ENCODE results near the gene RIC8B.

- TF ChIP-seq, protein P1, sequence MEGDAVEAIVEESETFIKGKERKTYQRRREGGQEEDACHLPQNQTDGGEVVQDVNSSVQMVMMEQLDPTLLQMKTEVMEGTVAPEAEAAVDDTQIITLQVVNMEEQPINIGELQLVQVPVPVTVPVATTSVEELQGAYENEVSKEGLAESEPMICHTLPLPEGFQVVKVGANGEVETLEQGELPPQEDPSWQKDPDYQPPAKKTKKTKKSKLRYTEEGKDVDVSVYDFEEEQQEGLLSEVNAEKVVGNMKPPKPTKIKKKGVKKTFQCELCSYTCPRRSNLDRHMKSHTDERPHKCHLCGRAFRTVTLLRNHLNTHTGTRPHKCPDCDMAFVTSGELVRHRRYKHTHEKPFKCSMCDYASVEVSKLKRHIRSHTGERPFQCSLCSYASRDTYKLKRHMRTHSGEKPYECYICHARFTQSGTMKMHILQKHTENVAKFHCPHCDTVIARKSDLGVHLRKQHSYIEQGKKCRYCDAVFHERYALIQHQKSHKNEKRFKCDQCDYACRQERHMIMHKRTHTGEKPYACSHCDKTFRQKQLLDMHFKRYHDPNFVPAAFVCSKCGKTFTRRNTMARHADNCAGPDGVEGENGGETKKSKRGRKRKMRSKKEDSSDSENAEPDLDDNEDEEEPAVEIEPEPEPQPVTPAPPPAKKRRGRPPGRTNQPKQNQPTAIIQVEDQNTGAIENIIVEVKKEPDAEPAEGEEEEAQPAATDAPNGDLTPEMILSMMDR (IDR thresholded peaks at IDR 0.05; ENCODE audit: low read length) = no peak
- TF ChIP-seq EZH2 (IDR thresholded peaks at IDR 0.05; ENCODE audit: borderline replicate concordance, low read length) = no peak
These were observed 134.1 kb downstream of the RIC8B start for GRCh38 chr12:106908561-106908960.
